SH-SY5Y (cell line): ENCODE results near the gene VAT1L.

Experiments used
- GATA2 ChIP-seq: IDR thresholded peaks from 2 replicates; pipeline ENCODE4 v1.6.1; 2011; ENCODE audit warnings: mild to moderate bottlenecking, low read depth, low read length
- GATA3 ChIP-seq: IDR thresholded peaks from 2 replicates; pipeline ENCODE4 v1.6.1; 2011; ENCODE audit warnings: low read depth, mild to moderate bottlenecking, low read length, moderate library complexity

Gene VAT1L

GRCh38 chr16:77763994-77764393 lies 24.4 kb upstream of the VAT1L start:
- TF ChIP-seq GATA2 = no peak
- no peak for TF ChIP-seq GATA3

- TF ChIP-seq GATA3 (no peak), GATA2 (no peak)
Measured at GRCh38 chr16:77767211-77767610, 21.2 kb upstream of the VAT1L start.

- TF ChIP-seq GATA2 (no peak), GATA3 (no peak)
Measured at GRCh38 chr16:77767826-77768225, 20.5 kb upstream of the VAT1L start.

GRCh38 chr16:77775911-77776909 lies 12.2 kb upstream of the VAT1L start:
- TF ChIP-seq GATA2 (no peak), GATA3 (no peak)

GRCh38 chr16:77777745-77778144 lies 10.6 kb upstream of the VAT1L start:
- TF ChIP-seq GATA3 = no peak
- no peak for TF ChIP-seq GATA2

- TF ChIP-seq GATA3 = no peak
- no peak for TF ChIP-seq GATA2
Measured at GRCh38 chr16:77780378-77780837, 8.0 kb upstream of the VAT1L start.

GRCh38 chr16:77781091-77781490 lies 7.3 kb upstream of the VAT1L start:
- TF ChIP-seq GATA3 = no peak
- no peak for TF ChIP-seq GATA2

GRCh38 chr16:77782694-77783093 lies 5.7 kb upstream of the VAT1L start:
- TF ChIP-seq GATA3 = no peak
- TF ChIP-seq GATA2 = no peak

- TF ChIP-seq GATA2 = no peak
- TF ChIP-seq GATA3 = no peak
Measured at GRCh38 chr16:77784441-77785372, 3.7 kb upstream of the VAT1L start.

GRCh38 chr16:77785373-77785764 lies 3.0 kb upstream of the VAT1L start:
- TF ChIP-seq GATA3 (no peak), GATA2 (no peak)

- TF ChIP-seq GATA2 (no peak), GATA3 (no peak)
Measured at GRCh38 chr16:77786186-77786847, 2.0 kb upstream of the VAT1L start.

GRCh38 chr16:77787452-77787851 lies 912 bp upstream of the VAT1L start:
- TF ChIP-seq GATA2 = no peak
- TF ChIP-seq GATA3 = no peak

- no peak for TF ChIP-seq GATA3
- no peak for TF ChIP-seq GATA2
Measured at GRCh38 chr16:77789085-77790008, 983 bp downstream of the VAT1L start.

GRCh38 chr16:77790009-77790372 lies 1.6 kb downstream of the VAT1L start:
- TF ChIP-seq GATA2 = no peak
- no peak for TF ChIP-seq GATA3
